ENCODE data around the gene SH3D19.

GRCh38 chr4:151267104-151267503 lies 58.3 kb downstream of the SH3D19 start:
- TF ChIP-seq EP300 (IDR thresholded peaks at IDR 0.05) (no peak), CTCF (IDR thresholded peaks at IDR 0.05) (no peak), POLR2A (IDR thresholded peaks at IDR 0.05) (no peak)

Data from gastroesophageal sphincter (tissue), 3 donors.